HG02763 (cell line): ENCODE data around the gene AGER.
"Not testable (repeated sequence)": the region's sequence is repeated elsewhere in the genome, so short reads cannot be mapped to it uniquely, and the experiment has no call there.

ENCODE experiments used
- ATAC-seq: cut with Tn5 transposase; IDR thresholded peaks from one replicate; pipeline ENCODE4 v1.9.1; 2021; ENCODE audit warnings: mild to moderate bottlenecking, moderate library complexity; ENCODE audit not compliant: unreplicated experiment

The AGER gene

GRCh38 chr6:32184084-32184640, at the start of gene AGER:
Gene AGER (minus strand): TSS chr6:32184253. CDS start chr6:32184222, 31 bp downstream.
- no peak for ATAC-seq

- ATAC-seq = no peak
Observed at GRCh38 chr6:32226434-32226833, 42.4 kb upstream of the AGER start.

GRCh38 chr6:32224696-32225095, 40.6 kb upstream of the AGER start:
- no peak for ATAC-seq

- ATAC-seq = no peak
Observed at GRCh38 chr6:32223258-32224235, 39.5 kb upstream of the AGER start, which contains the start of gene NOTCH4. Gene NOTCH4 (minus strand): TSS chr6:32224067. CDS start chr6:32223928, 139 bp downstream.

- ATAC-seq = no peak
Observed at GRCh38 chr6:32222333-32223230, 38.5 kb upstream of the AGER start.

- ATAC-seq = no peak
Observed at GRCh38 chr6:32220021-32220420, 36.0 kb upstream of the AGER start.

GRCh38 chr6:32218167-32218566, 34.1 kb upstream of the AGER start:
- ATAC-seq = no peak

- no peak for ATAC-seq
Observed at GRCh38 chr6:32216998-32217397, 32.9 kb upstream of the AGER start.

- no peak for ATAC-seq
Observed at GRCh38 chr6:32216285-32216684, 32.2 kb upstream of the AGER start.

- ATAC-seq = no peak
Observed at GRCh38 chr6:32215617-32216016, 31.6 kb upstream of the AGER start.

GRCh38 chr6:32214126-32214525, 30.1 kb upstream of the AGER start:
- no peak for ATAC-seq

- no peak for ATAC-seq
Observed at GRCh38 chr6:32213649-32214048, 29.6 kb upstream of the AGER start.

GRCh38 chr6:32212076-32212760, 28.2 kb upstream of the AGER start:
- ATAC-seq = no peak

GRCh38 chr6:32211432-32211831, 27.4 kb upstream of the AGER start:
- not testable (repeated sequence) for ATAC-seq

- ATAC-seq = no peak
Observed at GRCh38 chr6:32210191-32210601, 26.1 kb upstream of the AGER start.

- no peak for ATAC-seq
Observed at GRCh38 chr6:32208996-32209395, 24.9 kb upstream of the AGER start.

- no peak for ATAC-seq
Observed at GRCh38 chr6:32204268-32204715, 20.2 kb upstream of the AGER start.

GRCh38 chr6:32203426-32204267, 19.6 kb upstream of the AGER start:
- no peak for ATAC-seq

GRCh38 chr6:32202186-32202585, 18.1 kb upstream of the AGER start:
- no peak for ATAC-seq
